Stimulated activated CD4-positive, alpha-beta T cell treated with anti-CD3 and anti-CD28 coated beads, Interleukin-4, amount 100 ng/mL, for 1 hour (primary cell): ENCODE results near the gene KLK1.
"Not testable (repeated sequence)": the region's sequence is repeated elsewhere in the genome, so short reads cannot be mapped to it uniquely, and the experiment has no call there.

ENCODE experiments used
- DNase-seq: peaks from one replicate; pipeline ENCODE4 v3.0.0-alpha.2; 2020

Gene KLK1

DNA sequence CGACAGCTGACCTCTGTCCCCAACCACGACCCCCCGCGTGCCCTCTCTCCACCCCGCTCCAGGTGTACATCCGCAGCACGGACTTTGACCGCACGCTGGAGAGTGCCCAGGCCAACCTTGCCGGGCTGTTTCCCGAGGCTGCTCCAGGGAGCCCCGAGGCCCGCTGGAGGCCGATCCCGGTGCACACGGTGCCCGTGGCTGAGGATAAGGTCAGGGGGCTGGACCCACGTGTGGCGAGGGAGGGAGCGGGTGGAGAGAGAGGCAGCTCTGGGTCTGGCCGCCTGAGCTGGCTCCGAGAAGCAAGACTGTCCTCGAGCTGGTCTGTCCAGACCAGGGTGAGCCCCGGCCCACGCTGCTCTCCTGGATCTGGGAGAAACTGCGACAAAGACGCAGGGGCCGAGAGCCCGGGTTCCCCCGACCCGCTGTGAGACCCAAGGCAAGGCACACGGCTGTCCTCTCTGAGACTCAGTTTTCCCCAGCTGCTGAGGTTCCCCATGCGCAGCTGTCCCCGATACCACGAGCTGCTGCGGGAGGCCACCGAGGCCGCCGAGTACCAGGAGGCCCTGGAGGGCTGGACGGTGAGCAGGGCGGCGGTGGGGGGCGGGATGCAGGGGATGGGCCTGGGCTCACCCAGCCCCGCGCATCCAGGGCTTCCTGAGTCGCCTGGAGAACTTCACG is 31.9 kb downstream of the KLK1 start:
- no peak for DNase-seq

DNA sequence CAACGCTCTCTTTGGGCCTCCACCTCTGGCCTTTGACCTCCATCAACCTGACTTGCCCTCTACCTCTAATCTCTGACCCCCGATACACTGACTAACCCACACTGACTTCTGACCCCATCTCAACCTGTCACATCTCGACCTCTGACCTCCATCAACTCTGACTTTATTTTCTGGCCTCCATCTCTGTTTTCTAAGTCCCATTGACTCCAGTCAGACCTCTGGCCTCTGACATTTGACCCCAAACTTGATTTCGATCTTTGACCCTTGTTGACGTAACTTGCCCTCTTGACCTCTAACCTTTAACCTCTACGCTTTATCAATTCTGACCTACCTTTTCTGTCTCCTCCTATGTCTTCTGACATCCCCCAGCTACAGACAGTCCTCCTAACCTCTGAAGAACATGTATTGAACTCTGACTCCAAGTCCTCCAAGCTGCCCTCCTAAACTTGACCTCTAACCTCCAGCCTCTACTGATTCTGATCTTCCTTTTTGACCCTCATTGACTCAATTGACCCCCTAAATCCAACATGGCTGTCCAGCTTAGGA is 32.6 kb downstream of the KLK1 start:
- no peak for DNase-seq

DNA sequence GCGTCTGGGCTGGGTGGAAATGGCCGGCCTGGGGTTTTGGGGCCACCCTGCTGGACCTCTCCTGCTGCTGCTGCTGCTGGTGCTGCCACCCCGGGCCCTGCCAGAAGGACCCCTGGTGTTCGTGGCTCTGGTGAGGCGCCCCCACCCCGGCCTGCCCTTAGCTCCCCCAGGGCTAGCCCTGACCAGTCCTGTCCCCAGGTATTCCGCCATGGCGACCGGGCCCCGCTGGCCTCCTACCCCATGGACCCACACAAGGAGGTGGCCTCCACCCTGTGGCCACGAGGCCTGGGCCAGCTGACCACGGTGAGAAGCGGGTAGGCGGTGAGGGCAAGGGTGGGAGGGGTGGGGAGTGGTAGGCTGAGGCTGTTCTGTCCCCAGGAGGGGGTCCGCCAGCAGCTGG is 33.2 kb downstream of the KLK1 start, which contains the start of gene ACP4:
Gene ACP4, plus strand, starts transcription at position 20 of the 400 bp plus-strand sequence. Its CDS starts 0 bp downstream, at position 20.
- no peak for DNase-seq

DNA sequence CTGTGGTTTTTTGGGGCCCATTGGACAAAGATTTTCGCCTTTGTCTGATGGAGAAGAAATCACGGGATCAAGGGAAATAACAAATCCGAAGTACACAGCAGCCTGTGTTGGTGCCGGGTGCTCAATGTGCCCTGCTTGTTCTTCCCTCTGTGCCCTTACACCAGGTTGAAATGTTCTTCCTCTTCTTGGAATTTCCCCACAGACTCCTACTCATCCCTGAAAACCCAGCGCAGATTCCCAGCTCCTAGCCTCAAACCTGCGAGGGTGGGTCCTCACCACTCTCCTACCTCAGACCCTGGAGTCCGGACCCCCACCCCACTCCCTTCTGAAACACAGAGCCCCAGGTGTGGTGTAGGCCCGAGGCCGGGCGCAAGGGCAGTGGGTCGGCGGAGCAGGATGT is 38.3 kb downstream of the KLK1 start:
- DNase-seq = no peak

DNA sequence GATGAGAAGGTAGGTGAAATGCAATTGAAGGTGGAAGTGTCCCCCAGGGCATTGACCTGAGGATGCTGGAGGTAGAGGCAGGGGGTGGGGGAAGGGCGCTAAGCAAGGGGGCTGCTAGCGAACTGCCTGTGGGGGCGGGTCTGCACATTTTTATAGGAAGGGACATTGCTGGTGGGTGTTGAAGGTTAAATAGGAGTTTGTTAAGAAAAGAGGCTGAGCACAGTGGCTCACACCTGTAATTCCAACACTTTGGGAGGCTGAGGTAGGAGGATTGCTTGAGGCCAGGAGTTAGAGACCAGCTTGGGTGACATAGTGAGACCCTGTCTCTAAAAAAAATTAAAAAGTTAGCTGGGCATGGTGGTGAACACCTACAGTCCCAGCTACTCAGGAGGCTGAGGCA is 38.9 kb downstream of the KLK1 start:
- DNase-seq = no peak

DNA sequence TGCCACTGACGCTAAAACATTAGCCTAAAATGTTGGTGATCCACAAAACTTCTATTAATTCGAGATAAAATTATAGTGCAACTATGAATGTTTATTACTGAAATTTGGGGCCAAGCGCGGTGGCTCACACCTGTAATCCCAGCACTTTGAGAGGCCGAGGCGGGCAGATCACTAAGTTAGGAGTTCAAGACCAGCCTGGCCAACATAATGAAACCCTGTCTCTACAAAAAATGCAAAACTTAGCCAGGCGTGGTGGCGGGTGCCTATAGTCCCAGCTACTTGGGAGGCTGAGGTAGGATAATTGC is 39.8 kb downstream of the KLK1 start:
- not testable (repeated sequence) for DNase-seq

DNA sequence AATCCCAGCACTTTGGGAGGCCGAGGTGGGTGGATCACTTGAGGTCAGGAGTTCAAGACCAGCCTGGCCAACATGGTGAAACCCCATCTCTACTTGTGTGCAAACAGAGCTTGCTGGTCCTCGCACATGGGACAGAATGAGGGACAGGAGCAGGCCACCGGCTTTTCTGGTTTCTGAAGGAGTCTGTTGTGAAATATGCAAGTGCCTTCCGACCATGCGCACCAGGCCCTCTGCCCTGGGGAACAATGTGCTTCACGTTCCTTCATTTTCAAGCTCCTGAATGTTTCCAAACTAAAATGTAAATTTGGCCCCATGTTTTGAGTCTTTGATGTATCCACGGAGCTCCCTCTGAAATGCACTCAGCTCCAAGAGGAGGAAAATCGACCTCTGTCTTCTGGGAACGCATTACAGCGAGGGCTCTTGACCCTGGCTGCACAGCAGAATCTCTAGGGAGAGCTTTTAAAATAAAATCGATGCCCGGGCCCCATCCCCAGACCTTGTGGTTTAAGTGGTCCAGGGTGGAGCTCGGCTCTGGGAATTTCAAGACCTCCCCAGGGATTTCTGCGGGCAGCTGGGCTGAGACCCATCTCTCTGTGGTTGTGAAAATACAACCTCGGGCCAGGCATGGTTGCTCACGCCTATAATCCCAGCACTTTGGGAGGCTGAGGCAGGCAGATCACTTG is 42.7 kb downstream of the KLK1 start:
- DNase-seq = no peak

DNA sequence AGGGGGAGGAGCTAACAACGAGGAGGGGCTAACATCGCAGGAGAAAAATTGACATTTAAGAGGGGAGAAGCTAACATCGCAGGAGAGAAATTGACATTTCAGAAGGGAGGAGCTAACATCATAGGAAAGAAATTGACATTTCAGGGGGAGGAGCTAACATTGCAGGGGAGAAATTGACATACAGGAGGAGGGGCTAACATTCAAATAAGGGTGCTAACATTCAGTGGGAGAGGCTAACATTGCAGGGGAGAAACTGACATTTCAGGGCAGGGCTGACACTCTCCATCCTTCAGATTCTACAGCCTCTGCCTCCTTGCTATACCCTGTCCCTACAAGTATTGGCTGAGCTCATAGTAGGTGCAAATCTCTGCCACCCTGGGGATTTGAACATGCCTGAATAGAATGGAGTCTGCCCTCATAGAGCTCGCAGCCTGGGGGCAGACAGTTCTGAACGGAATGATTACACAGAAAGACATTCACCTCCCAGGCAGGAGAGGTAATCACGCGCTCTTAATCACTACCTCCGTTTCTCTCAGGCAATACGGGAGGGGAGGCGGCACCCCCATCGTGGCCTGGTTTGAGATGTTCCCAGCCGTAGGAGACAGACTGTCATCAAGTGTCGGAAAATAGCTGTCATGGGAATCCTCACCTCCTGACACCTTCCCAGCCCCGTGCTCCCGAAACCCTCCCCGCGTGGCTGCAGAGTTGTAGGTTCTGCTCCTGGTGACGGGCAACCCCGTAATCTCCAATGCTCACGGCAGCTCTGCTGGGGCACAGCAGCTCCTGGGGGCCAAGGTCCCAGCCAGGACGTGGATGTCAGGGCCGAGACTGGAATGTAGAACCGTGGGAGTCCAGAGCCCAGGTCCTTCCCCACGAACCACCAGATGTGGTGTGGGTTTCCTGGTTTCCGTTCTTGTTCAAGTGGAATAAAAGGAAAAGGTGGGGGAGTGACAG is 43.8 kb downstream of the KLK1 start:
- DNase-seq = no peak

DNA sequence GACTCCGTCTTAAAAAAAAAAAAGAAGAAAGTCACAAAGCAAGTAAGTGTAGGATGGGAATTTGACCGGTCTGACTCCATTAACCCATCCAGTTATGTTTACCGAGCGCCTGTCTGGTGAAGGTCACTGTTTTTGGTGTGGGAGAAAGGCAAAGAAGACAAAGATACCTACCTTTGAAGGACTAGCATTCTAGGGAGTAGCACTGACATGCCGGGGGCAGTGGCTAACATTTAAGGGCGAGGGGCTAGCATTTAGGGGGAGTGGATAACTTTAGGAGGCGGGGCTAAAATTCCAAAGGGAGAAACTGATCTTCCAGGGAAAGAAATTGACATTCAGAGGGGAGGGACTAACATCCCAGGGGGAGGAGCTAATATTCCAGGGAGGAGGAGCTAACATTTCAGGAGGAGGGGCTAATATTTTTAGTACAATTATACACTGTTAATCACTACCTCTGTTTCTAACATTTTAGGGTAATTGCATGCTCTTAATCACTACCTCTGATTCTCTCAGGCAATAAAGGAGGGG is 44.6 kb downstream of the KLK1 start:
- no peak for DNase-seq

DNA sequence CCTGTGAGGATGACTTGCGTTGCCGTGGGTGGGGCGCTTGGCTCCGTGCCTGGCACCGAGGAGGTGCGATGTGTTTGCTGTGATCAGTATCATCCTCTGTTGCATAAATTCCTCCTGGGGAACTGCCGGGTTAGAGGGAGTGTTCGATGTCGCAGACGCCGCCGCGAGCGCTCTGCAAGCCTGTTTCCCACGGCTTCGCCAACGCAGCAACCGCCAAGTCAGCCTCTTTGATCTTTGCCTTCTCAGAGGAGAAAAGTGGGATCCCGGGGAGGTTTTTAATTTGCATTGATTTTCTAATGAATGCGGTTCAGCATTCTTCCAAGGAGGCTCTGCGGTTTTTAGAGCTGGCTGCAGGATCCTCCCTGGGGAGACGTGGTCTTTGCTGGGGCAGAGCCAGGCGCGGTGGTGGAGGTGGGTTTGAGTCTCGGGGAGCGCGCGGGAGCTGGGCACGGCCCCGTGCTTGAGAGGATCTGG is 45.7 kb downstream of the KLK1 start:
- peak; percentile 14 for DNase-seq

DNA sequence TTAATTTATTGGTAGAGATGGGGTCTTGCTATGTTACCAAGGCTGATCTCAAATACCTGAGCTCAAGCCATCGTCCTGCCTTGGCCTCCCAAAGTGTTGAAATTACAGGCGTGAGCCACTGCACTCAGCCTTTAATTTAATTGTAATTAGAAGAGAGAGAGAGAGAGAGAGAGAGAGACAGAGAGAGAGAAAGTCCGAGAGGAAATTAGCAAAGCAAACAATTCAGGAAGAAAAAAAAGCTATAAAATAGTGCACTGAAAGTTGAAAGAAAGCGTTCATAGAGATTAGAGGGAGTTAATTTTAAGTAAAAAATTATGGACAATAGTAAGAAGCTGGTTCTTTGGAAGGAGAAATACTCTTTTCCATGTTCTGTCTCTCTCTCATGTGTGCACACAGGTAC is 46.3 kb downstream of the KLK1 start:
- no peak for DNase-seq

DNA sequence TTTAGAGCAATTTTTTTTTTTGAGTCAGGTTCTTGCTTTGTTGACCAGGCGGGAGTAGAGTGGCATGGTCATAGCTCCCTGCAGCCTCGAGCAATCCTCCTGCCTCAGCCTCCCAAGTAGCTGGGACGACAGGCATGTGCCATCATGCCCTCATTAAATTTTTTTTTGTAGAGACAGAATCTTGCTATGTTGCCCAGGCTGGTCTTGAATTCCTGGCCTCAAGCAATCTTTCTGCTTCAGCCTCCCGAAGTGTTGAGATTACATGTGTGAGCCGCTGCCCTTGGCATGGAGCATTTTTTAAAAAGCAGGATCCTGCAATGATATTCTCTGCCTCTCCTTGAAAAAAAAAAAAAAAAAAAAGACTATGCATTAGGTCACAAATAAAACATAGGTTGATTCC is 47.5 kb downstream of the KLK1 start:
- DNase-seq = no peak

DNA sequence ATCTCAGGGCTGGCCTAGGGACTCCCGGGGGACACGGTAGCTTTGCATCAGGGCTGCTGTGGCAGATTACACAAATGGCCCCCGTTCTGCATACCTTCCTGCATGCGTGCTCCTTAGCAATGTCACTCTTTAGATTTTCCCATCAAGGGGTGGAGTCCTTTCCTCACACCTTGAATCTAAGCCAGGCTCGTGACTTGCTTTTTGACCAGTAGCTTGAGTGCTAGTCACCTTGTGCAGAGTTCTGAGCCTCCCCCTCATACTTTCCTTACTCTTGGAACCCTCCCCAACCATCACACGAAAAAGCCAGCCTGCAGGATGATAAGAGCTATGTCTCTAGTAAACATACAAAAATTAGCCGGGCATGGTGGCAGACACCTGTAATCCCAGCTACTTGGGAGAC is 50.1 kb downstream of the KLK1 start:
- DNase-seq = not testable (repeated sequence)

DNA sequence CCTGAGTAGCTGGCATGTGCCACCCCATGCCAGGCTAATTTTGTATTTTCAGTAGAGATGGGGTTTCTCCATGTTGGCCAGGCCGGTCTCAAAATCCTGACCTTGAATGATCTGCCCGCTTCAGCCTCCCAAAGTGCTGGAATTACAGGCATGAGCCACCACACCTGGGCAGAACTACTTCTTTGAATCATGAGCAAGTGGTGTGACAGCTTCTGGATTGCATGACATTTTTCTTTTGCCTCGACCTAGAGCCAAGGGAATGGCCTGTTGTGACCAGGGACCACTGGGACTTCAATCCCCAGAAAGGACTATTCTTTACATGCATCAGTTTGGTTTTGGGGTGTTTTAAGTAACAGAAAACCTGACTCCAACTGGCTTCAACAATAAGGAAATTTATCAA is 50.7 kb downstream of the KLK1 start:
- DNase-seq = not testable (repeated sequence)

DNA sequence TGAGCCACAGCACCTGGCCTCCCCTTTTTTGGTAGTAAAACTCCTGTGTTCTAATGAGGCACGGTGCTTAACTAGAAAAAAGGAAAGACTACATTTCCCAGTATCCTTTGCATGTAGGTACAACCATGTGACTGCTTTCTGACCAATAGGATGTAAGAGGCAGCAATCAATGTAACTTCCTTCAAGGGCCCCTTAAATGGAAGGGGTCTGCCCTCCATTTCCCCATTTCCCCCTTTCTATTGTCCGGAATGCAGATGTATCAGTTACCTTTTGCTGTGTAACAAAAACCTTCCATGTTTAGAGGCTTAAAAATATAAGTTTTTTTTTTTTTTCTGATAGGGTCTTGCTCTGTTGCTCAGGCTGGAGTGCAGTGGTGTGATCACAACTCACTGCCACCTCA is 51.1 kb downstream of the KLK1 start:
- no peak for DNase-seq

DNA sequence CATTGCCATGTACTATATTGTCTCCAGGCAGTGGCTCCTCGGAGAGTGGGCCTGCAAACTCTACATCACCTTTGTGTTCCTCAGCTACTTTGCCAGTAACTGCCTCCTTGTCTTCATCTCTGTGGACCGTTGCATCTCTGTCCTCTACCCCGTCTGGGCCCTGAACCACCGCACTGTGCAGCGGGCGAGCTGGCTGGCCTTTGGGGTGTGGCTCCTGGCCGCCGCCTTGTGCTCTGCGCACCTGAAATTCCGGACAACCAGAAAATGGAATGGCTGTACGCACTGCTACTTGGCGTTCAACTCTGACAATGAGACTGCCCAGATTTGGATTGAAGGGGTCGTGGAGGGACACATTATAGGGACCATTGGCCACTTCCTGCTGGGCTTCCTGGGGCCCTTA is 52.7 kb downstream of the KLK1 start:
- no peak for DNase-seq

DNA sequence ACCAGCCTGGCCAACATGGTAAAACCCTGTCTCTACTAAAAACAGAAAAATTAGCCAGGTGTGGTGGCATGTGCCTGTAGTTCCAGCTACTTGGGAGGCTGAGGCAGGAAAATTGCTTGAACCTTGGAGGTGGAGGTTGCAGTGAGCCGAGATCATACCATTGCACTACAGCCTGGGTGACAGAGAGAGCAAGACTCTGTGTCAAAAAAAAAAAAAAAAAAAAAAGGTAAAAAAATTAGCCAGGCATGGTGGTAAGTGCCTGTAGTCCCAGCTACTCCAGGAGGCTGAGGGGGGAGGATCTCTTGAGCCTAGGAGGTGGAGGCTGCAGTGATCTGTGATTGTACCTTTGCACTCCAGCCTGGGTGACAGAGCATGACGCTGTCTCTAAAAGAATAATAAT is 53.4 kb downstream of the KLK1 start, which contains the start of gene GPR32:
Gene GPR32, plus strand, starts transcription at position 301 of the 400 bp plus-strand sequence. CDS start 137 bp downstream, outside the sequence.
- not testable (repeated sequence) for DNase-seq
